ENCODE data around the gene MACROD2.

- TF ChIP-seq POLR2A (IDR thresholded peaks at IDR 0.05; ENCODE audit: low read depth, low read length) (no peak), PAX5 (IDR thresholded peaks at IDR 0.05; ENCODE audit: insufficient read depth, low read length, severe bottlenecking) (no peak), TAF1 (IDR thresholded peaks at IDR 0.05; ENCODE audit: low read depth, low read length) (no peak), SPI1 (IDR thresholded peaks at IDR 0.05; ENCODE audit: low read depth, low read length) (no peak), POLR2AphosphoS5 (IDR thresholded peaks at IDR 0.05; ENCODE audit: low read depth, low read length) (no peak), POU2F2 (IDR thresholded peaks at IDR 0.05; ENCODE audit: low read depth, low read length) (no peak)
These were observed 1255.9 kb downstream of the MACROD2 start for GRCh38 chr20:15251171-15251570.
